Stimulated activated CD8-positive, alpha-beta memory T cell treated with anti-CD3 and anti-CD28 coated beads, Interleukin-15, amount 100 ng/mL, for 4 hours (primary cell): ENCODE results near the gene ZP3.
"Not testable (repeated sequence)": the region's sequence is repeated elsewhere in the genome, so short reads cannot be mapped to it uniquely, and the experiment has no call there.

Experiments used
- DNase-seq, 2 donors: peaks; one replicate each; pipeline ENCODE4 v3.0.0-alpha.2; 2020; ENCODE audit warnings: low read depth in 2 of 2

Gene ZP3

DNA sequence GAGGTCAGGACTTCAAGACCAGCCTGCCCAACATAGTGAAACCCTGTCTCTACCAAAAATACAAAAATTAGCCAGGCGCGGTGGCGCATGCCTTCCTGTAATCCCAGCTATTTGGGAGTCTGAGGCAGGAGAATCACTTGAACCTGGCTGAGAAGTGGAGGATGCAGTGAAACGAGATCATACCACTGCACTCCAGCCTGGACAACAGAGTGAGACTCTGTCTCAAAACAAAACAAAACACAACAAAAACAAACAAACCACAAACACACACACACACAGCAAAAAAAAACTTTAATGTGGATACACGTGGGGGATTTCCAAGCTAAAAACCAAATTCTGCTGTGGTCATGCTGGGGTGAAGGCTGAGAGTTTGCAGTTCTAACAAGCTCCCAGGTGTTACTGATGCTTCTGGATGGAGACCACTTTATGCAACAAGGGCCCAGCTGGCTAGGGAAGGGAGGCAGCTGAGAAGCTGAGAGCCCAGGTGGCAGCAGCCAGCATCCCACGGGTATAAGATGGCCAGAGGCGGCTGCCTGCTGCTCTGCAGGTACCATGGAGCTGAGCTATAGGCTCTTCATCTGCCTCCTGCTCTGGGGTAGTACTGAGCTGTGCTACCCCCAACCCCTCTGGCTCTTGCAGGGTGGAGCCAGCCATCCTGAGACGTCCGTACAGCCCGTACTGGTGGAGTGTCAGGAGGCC lies at the start of gene ZP3:
TSS of gene ZP3 (plus strand) at position 538 of the 699 bp plus-strand sequence. CDS start at position 553, 15 bp downstream.
- DNase-seq = no peak

DNA sequence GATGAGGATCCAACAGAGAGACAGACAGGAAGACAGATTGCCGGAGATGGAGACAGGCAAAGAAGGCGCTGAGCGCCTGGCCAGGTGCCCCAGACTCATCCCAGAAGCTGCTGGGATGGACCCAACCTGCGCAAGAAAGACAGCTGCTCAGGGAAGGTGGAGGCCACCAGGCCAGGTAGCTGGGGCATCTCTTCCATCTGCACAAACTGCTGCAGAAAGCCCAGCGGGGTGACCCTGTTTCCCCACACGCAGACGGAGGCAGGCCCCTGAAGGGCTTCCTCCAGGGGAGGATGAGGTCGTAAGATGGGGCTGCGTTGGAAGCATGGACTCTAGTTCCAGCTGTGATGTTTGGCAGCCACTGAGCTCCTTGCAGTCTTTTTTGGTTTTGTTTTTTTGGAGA lies 49.5 kb upstream of the ZP3 start:
- DNase-seq = no peak

DNA sequence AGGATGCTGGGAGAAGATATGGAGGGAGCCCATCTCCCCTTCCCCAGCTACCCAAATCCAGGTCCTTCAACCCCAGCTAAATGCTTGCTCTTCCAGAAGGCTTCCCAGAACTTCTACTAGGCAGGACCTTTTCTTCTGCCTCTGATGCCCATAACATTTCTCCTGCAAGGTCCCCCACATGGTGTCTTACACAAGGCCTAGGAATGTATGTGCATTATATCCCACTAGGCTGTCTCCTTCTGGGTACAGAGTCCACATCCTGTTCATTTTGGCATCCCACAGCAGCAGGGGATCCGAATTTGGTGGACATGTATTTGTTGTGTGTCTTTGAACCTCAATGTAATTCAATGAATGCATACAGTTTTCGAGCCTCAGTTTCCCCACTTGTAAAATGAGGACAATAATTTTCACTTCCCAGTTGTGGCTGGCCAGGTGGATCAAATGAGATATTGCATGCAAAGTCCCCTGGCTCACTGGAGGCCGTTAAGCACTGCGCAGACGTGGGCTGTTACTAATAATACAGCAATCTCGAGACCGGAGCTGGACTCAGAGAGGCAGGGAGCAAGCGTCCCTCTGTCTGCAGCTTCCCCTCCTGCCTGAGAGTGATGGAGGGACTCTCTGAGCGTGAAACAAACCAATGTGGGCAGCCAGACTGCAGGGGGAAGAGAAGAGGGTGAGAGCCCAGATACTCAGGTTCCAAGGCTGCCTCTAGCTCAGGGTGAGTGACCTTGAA lies 47.4 kb upstream of the ZP3 start:
- no peak for DNase-seq

DNA sequence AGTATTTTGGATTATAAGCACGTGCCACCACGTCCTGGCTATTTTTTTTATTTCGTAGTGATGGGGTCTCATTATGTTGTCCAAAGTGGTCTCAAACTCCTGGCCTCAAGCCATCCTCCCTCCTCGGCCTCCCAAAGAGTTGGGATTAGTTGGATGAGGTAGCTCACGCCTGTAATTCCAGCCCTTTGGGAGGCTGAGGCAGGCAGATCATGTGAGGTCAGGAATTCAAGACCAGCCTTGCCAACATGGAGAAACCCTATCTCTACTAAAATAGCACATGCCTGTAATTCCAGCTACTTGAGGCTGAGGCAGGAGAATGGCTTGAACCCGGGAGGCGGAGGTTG lies 44.2 kb upstream of the ZP3 start:
- DNase-seq = no peak

DNA sequence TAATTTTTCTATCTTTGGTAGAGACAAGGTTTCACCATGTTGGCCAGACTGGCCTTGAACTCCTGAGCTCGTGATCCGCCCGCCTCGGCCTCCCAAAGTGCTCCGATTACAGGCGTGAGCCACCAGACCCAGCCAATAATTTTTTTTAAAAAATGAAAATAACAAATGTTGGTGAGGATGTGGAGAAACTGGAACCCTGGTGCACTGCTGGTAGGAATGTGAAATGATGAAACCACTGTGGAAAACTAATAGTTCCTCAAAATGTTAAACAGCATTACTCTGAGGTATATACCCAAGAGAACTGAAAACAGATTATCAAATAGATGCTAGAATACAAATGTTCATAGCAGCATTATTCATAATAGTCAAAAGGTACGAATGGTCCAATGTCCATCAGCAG lies 42.9 kb upstream of the ZP3 start:
- DNase-seq = no peak

GRCh38 chr7:76383089-76383944 lies 41.4 kb upstream of the ZP3 start:
- DNase-seq = no peak

DNA sequence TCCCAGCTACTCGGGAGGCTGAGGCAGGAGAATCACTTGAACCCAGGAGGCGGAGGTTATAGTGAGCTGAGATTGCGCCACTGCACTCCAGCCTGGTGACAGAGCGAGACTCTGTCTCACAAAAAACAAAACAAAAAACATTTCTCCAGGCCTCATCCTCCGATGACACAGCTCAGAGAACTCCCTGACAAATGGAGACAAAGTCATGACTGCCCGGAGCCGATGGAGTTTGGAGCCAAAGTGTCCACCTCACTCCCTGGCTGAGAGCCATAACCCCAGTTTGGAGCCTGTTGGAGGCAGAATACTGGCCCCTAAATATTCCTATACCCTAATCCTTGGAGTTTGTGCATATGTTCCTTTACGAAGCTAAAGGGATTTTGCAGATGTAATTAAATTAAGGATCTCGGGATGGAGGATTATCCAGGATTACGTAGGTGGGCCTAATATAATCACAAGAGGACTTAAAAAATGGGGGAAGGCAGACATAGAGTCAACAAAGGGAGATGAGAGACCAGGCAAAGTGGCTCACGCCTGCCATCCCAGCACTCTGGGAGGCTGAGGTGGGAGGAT lies 38.0 kb upstream of the ZP3 start:
- DNase-seq = no peak

DNA sequence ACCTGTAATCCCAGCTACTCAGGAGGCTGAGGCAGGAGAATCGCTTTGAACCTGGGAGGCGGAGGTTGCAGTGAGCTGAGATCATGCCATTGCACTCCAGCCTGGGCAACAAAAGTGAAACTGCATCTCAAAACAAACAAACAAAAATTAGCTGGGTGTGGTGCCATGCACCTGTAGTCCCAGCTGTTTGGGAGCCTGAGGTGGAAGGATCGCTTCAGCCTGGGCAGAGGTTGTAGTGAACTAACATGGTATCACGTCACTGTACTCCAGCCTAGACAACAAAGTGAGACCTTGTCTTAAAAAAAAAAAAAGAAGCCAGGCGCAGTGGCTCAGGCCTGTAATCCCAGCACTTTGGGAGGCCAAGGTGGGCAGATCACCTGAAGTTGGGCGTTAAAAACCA lies 37.0 kb upstream of the ZP3 start:
- DNase-seq = not testable (repeated sequence)

- no peak for DNase-seq
Measured at GRCh38 chr7:76390092-76390491, 34.7 kb upstream of the ZP3 start.

DNA sequence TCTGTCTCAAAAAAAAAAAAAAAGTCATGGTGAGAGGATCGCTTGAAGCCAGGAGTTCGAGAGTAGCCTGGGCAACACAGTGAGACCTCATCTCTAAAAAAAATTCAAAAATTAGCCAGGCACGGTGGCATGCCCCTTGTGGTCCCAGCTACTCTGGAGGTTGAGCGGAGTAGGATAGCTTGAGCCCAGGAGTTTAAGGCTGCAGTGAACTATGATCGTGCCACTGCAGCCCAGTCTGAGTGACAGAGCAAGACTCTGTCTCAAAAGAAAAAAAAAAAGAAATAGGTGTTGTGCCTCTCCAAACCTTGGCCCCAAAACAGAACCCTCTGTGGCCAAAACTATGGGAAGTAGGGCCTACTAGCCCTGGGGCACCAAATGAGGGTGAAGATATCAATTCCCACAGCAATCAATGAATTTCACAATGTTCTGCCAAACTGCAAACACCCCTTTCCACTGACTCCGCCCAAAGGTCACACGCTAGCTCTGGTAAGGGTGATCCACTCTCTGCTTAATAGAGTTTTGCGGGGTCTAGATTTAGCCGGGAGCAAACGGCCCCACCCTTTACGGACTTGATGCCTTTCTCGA lies 32.1 kb upstream of the ZP3 start:
- DNase-seq = no peak

- peak; percentile 79 to 89 for DNase-seq
Measured at GRCh38 chr7:76393116-76394031, 31.4 kb upstream of the ZP3 start.

DNA sequence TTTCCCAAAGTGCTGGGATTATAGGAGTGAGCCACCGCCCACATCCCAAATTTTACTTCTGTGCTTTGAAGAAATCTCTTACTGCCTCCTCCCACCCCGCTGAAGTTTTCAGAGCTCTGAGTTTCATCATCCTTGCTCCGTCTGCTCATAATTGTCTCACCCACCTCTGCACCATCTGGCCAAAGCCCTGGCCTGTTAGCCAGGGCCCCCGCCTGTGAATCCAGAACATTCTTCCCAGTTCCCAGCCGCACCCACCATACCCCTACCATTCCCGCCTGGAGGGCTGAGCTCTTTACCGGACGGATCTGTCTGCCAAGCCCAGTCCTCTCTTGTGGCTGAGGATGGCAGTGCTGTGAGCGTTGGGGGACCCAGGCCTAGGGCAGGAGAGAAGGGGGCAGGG lies 29.8 kb upstream of the ZP3 start:
- DNase-seq = no peak

- DNase-seq = not testable (repeated sequence)
Measured at GRCh38 chr7:76395605-76395964, 29.2 kb upstream of the ZP3 start.

DNA sequence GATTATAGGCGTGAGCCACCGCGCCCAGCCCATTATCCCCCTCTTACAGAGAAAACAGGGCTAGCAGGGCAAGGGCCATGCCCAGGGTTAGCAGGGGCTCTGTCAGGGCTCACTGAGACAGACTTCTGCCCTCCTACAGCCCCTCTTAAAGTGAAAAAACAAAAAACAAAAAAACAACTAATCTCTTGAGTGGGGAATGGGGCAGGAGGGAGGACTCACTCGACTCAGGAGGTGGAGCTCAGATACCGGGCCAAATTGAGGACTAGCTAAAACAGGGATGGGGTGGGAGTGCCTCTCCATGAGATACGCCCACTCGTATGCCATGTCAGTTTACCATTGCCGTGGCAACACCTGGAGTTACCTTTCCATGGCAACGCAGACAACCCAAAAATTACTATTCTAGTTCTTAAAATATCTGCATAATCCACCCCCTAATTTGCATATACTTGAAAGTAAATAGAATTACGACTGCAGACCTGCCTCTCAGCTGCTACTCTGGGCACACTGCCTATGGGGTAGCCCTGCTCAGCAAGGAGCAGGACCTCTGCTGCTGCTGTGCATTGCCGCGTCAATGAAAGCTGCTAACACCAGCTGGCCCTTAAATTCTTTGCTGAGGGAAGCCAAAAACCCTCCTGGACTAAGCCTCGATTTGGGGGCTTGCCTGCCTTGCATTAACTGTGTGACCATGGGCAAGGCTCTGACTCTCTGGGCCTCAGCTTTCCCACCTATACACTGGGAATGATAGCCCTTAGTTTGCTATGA lies 28.6 kb upstream of the ZP3 start:
- no peak for DNase-seq

DNA sequence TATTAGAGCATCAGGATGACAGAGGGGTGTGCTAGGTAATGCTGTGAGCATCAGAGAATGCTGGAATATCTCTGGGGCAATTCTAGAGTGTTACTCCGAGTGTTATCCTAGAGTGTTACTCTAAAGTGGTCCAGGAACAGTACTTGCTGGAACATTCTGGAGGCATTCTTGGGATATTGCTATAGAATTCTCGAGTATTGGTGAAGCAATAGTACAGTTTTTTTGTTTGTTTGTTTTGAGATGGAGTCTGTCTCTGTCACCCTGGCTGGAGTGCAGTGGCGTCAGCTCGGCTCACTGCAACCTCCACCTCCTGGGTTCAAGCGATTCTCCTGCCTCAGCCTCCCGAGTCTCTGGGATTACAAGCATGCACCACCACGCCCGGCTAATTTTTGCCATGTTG lies 27.9 kb upstream of the ZP3 start:
- DNase-seq = no peak

DNA sequence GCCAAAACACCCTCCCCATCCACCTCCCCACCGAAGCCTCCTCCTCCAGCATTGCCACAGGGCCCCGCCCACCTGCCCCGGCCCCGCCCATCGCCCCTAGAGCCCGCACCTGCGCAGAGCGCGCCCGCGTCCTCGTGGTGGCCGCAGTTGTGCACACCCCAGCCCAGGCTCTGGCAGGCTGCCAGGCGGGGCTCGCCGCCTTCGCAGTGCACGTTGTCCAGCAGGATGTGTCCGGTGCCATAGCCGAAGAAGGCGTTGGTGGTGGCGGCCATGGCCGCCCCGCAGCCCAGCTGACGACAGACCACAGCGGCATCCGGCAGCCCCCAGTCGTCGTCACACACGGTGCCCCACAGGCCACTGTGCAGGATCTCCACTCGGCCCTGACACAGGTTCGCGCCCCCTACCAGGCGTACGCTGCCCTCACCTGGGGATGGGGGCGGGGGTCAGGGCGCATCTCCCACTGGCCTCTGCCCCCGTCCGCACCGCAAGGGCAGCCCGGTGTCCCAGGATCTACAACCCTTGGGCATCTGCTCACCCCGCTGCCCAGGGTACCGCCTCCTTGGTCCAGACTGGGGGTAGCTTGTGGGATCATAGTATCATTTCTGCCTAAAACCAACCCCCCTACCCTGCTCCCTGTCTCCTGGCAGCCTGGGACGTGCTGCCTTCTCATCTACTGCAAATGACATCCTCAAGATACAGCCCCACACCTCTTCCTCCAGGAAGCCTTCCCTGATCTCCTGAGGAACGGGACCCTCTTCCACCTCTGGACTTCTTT lies 27.2 kb upstream of the ZP3 start:
- peak; percentile 66 to 70 for DNase-seq

- no peak for DNase-seq
Measured at GRCh38 chr7:76400248-76400647, 24.5 kb upstream of the ZP3 start.

- not testable (repeated sequence) for DNase-seq
Measured at GRCh38 chr7:76403097-76403496, 21.7 kb upstream of the ZP3 start.

DNA sequence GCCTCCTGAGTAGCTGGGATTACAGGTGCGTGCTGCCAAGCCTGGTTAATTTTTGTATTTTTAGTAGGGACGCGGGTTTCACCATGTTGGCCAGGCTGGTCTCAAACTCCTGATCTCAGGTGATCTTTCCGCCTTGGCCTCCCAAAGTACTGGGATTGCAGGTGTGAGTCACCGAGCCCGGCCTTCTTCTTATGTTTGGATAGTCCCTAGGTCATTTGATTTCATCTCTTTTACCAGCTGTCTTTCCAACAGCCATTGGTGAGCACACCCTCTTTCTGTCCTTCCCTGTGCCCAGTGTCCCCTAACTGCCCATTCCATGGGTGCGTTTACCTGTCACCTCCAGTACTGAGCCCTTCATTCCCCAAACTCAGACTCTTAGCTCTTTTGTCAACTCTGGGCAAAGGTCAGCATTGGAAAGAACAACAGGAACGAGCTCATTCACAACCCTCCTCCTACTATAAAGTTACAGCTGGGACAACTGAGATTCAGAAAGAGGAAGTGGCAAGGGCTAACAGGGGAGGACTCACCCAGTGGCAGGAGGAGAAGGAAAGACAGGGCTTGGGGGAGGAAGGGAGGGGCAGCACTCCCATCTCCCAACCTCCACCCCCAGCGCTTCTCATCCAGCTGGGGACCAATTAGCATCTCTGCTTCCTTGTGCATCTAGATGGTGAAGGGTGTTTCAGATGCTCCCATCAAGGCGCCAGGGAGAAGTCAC lies 20.8 kb upstream of the ZP3 start:
- DNase-seq = no peak
